Measurements from ENCODE around the gene PARP8.
"Not testable (repeated sequence)": the region's sequence is repeated elsewhere in the genome, so short reads cannot be mapped to it uniquely, and the experiment has no call there.

The PARP8 gene

GRCh38 chr5:50675385-50675784 is 8.9 kb downstream of the PARP8 start:
- no peak overlapping the region for H3K4me3 ChIP-seq (ENCODE audit: low read depth, low read length)
- DNase-seq (ENCODE audit: low read depth): no peak

- H3K4me3 ChIP-seq (ENCODE audit: low read depth, low read length); DNase-seq (ENCODE audit: low read depth): not testable (repeated sequence)
Observed at GRCh38 chr5:50679554-50679953, 13.1 kb downstream of the PARP8 start.

- H3K4me3 ChIP-seq (ENCODE audit: low read depth, low read length): no peak overlapping the region
- DNase-seq (ENCODE audit: low read depth): no peak
Observed at GRCh38 chr5:50684721-50685120, 18.3 kb downstream of the PARP8 start.

- H3K4me3 ChIP-seq (ENCODE audit: low read depth, low read length): no peak overlapping the region
- no peak for DNase-seq (ENCODE audit: low read depth)
Observed at GRCh38 chr5:50687548-50687947, 21.1 kb downstream of the PARP8 start.

GRCh38 chr5:50691399-50692016 is 25.1 kb downstream of the PARP8 start:
- DNase-seq (ENCODE audit: low read depth): no peak
- no peak overlapping the region for H3K4me3 ChIP-seq (ENCODE audit: low read depth, low read length)

- no peak for DNase-seq (ENCODE audit: low read depth)
- no peak overlapping the region for H3K4me3 ChIP-seq (ENCODE audit: low read depth, low read length)
Observed at GRCh38 chr5:50694027-50694590, 27.7 kb downstream of the PARP8 start.

GRCh38 chr5:50694626-50695025 is 28.2 kb downstream of the PARP8 start:
- DNase-seq (ENCODE audit: low read depth); H3K4me3 ChIP-seq (ENCODE audit: low read depth, low read length): not testable (repeated sequence)

- H3K4me3 ChIP-seq (ENCODE audit: low read depth, low read length): no peak overlapping the region
- DNase-seq (ENCODE audit: low read depth): no peak
Observed at GRCh38 chr5:50697739-50698138, 31.3 kb downstream of the PARP8 start.

GRCh38 chr5:50699737-50700136 is 33.3 kb downstream of the PARP8 start:
- DNase-seq (ENCODE audit: low read depth): no peak
- no peak overlapping the region for H3K4me3 ChIP-seq (ENCODE audit: low read depth, low read length)

GRCh38 chr5:50700706-50701105 is 34.3 kb downstream of the PARP8 start:
- H3K4me3 ChIP-seq (ENCODE audit: low read depth, low read length): no peak overlapping the region
- DNase-seq (ENCODE audit: low read depth): no peak

GRCh38 chr5:50702615-50703366 is 36.4 kb downstream of the PARP8 start:
- no peak for DNase-seq (ENCODE audit: low read depth)
- no peak overlapping the region for H3K4me3 ChIP-seq (ENCODE audit: low read depth, low read length)

- H3K4me3 ChIP-seq (ENCODE audit: low read depth, low read length): no peak overlapping the region
Observed at GRCh38 chr5:50703367-50703666, 36.9 kb downstream of the PARP8 start.

GRCh38 chr5:50704730-50705129 is 38.3 kb downstream of the PARP8 start:
- H3K4me3 ChIP-seq (ENCODE audit: low read depth, low read length): no peak overlapping the region
- DNase-seq (ENCODE audit: low read depth): no peak

More at GRCh38 chr5:50703367-50703666, 36.9 kb downstream of the PARP8 start:
- DNase-seq (ENCODE audit: low read depth): no peak

- DNase-seq (ENCODE audit: low read depth): no peak
- no peak overlapping the region for H3K4me3 ChIP-seq (ENCODE audit: low read depth, low read length)
Observed at GRCh38 chr5:50709471-50709870, 43.0 kb downstream of the PARP8 start.

- no peak overlapping the region for H3K4me3 ChIP-seq (ENCODE audit: low read depth, low read length)
- no peak for DNase-seq (ENCODE audit: low read depth)
Observed at GRCh38 chr5:50710838-50711237, 44.4 kb downstream of the PARP8 start.

- no peak overlapping the region for H3K4me3 ChIP-seq (ENCODE audit: low read depth, low read length)
- DNase-seq (ENCODE audit: low read depth): no peak
Observed at GRCh38 chr5:50711280-50711679, 44.8 kb downstream of the PARP8 start.

GRCh38 chr5:50712479-50712878 is 46.0 kb downstream of the PARP8 start:
- H3K4me3 ChIP-seq (ENCODE audit: low read depth, low read length): no peak overlapping the region
- DNase-seq (ENCODE audit: low read depth): no peak

- no peak for DNase-seq (ENCODE audit: low read depth)
- no peak overlapping the region for H3K4me3 ChIP-seq (ENCODE audit: low read depth, low read length)
Observed at GRCh38 chr5:50715001-50715400, 48.6 kb downstream of the PARP8 start.

GRCh38 chr5:50716134-50716533 is 49.7 kb downstream of the PARP8 start:
- H3K4me3 ChIP-seq (ENCODE audit: low read depth, low read length): no peak overlapping the region
- no peak for DNase-seq (ENCODE audit: low read depth)

- H3K4me3 ChIP-seq (ENCODE audit: low read depth, low read length): no peak overlapping the region
- DNase-seq (ENCODE audit: low read depth): no peak
Observed at GRCh38 chr5:50717651-50718050, 51.2 kb downstream of the PARP8 start.

- no peak for DNase-seq (ENCODE audit: low read depth)
- no peak overlapping the region for H3K4me3 ChIP-seq (ENCODE audit: low read depth, low read length)
Observed at GRCh38 chr5:50720061-50720710, 53.7 kb downstream of the PARP8 start.

Data from skeletal muscle cell (primary cell).